ENCODE measurements around the gene ZNF423.

The ZNF423 gene

DNA sequence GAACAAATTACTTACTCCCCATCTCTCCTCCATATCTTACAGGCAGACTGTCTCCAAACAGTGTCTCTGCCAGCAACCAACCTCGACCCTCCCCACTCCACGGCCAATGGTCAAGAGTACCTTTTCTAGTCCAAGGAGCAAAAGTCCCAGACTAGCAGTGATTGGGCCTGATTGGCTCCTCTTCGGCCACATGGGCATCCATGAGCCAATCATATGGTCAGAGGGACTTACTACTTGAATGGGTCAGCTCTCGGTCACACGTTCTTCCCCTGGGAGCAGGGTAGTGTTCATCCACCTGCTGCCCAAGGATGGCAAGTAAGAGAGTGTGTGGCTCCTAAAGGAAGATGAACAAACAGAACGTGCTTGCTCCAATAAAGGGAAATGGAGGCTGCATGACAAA, 397.7 kb downstream of the ZNF423 start:
- Histone ChIP-seq H3K27me3 (ENCODE audit: insufficient read depth, low read length) (no peaks in the 10 kb centered on the region; the same call in 1 of the 2 replicates), H2AFZ (ENCODE audit: low read length) (no peak overlapping the region), H3K9me3 (ENCODE audit: low read length) (no peaks in the 10 kb centered on the region; the same call in 1 of the 2 replicates), H3K27ac (ENCODE audit: low read depth, low read length, poor library complexity, severe bottlenecking) (no peak overlapping the region), H3K4me3 (ENCODE audit: low read depth, low read length, poor library complexity, severe bottlenecking) (no peak overlapping the region), H3F3A (ENCODE audit: insufficient read depth, low read length) (no peaks in the 10 kb centered on the region), H3K79me2 (ENCODE audit: insufficient read depth, low read length) (no peaks in the 10 kb centered on the region), H3K4me1 (ENCODE audit: insufficient read depth, low read length, severe bottlenecking) (peaks cover 24% of the 10 kb centered on the region), H3K9ac (ENCODE audit: low read length) (no peak overlapping the region), H3K36me3 (ENCODE audit: insufficient read depth, low read length) (no peaks in the 10 kb centered on the region; the same call in 1 of the 2 replicates), H4K20me1 (ENCODE audit: insufficient read depth, low read length) (no peaks in the 10 kb centered on the region), H3K9me2 (ENCODE audit: low read depth, low read length) (no peaks in the 10 kb centered on the region), H3K4me2 (ENCODE audit: low read length) (no peak overlapping the region)
- TF ChIP-seq EZH2 (IDR thresholded peaks at IDR 0.05; ENCODE audit: borderline replicate concordance, low read length): no peak
- TF ChIP-seq, protein P1, sequence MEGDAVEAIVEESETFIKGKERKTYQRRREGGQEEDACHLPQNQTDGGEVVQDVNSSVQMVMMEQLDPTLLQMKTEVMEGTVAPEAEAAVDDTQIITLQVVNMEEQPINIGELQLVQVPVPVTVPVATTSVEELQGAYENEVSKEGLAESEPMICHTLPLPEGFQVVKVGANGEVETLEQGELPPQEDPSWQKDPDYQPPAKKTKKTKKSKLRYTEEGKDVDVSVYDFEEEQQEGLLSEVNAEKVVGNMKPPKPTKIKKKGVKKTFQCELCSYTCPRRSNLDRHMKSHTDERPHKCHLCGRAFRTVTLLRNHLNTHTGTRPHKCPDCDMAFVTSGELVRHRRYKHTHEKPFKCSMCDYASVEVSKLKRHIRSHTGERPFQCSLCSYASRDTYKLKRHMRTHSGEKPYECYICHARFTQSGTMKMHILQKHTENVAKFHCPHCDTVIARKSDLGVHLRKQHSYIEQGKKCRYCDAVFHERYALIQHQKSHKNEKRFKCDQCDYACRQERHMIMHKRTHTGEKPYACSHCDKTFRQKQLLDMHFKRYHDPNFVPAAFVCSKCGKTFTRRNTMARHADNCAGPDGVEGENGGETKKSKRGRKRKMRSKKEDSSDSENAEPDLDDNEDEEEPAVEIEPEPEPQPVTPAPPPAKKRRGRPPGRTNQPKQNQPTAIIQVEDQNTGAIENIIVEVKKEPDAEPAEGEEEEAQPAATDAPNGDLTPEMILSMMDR (IDR thresholded peaks at IDR 0.05; ENCODE audit: low read length): no peak

GRCh38 chr16:49457196-49457595, 398.7 kb downstream of the ZNF423 start:
- Histone ChIP-seq H3K79me2 (ENCODE audit: insufficient read depth, low read length) (no peaks in the 10 kb centered on the region), H3K4me3 (ENCODE audit: low read depth, low read length, poor library complexity, severe bottlenecking) (no peak overlapping the region), H3K4me2 (ENCODE audit: low read length) (no peak overlapping the region), H2AFZ (ENCODE audit: low read length) (no peak overlapping the region), H3K9me3 (ENCODE audit: low read length) (no peaks in the 10 kb centered on the region; the same call in 1 of the 2 replicates), H3K4me1 (ENCODE audit: insufficient read depth, low read length, severe bottlenecking) (peaks cover 14% of the 10 kb centered on the region), H3K9me2 (ENCODE audit: low read depth, low read length) (no peaks in the 10 kb centered on the region), H3K36me3 (ENCODE audit: insufficient read depth, low read length) (no peaks in the 10 kb centered on the region; the same call in 1 of the 2 replicates), H4K20me1 (ENCODE audit: insufficient read depth, low read length) (no peaks in the 10 kb centered on the region), H3F3A (ENCODE audit: insufficient read depth, low read length) (no peaks in the 10 kb centered on the region), H3K27me3 (ENCODE audit: insufficient read depth, low read length) (peaks cover 3% of the 10 kb centered on the region; the same call in 1 of the 2 replicates), H3K9ac (ENCODE audit: low read length) (no peak overlapping the region), H3K27ac (ENCODE audit: low read depth, low read length, poor library complexity, severe bottlenecking) (no peak overlapping the region)
- TF ChIP-seq, protein P1 (IDR thresholded peaks at IDR 0.05; ENCODE audit: low read length): no peak
- no peak for TF ChIP-seq EZH2 (IDR thresholded peaks at IDR 0.05; ENCODE audit: borderline replicate concordance, low read length)

- no peaks in the 10 kb centered on the region for H3K79me2 ChIP-seq (ENCODE audit: insufficient read depth, low read length)
- no peaks in the 10 kb centered on the region; the same call in 1 of the 2 replicates for H3K36me3 ChIP-seq (ENCODE audit: insufficient read depth, low read length)
- no peak for TF ChIP-seq EZH2 (IDR thresholded peaks at IDR 0.05; ENCODE audit: borderline replicate concordance, low read length)
- TF ChIP-seq, protein P1 (IDR thresholded peaks at IDR 0.05; ENCODE audit: low read length): no peak
- peaks cover 10% of the 10 kb centered on the region for H3K4me1 ChIP-seq (ENCODE audit: insufficient read depth, low read length, severe bottlenecking)
- no peaks in the 10 kb centered on the region for H3K9me2 ChIP-seq (ENCODE audit: low read depth, low read length)
- no peaks in the 10 kb centered on the region; the same call in 1 of the 2 replicates for H3K9me3 ChIP-seq (ENCODE audit: low read length)
- H4K20me1 ChIP-seq (ENCODE audit: insufficient read depth, low read length): no peaks in the 10 kb centered on the region
- no peaks in the 10 kb centered on the region for H3F3A ChIP-seq (ENCODE audit: insufficient read depth, low read length)
- H3K4me2 ChIP-seq (ENCODE audit: low read length): no peak overlapping the region
- no peak overlapping the region for H2AFZ ChIP-seq (ENCODE audit: low read length)
- no peak overlapping the region for H3K9ac ChIP-seq (ENCODE audit: low read length)
- H3K4me3 ChIP-seq (ENCODE audit: low read depth, low read length, poor library complexity, severe bottlenecking): no peak overlapping the region
- peaks cover 3% of the 10 kb centered on the region; the same call in 1 of the 2 replicates for H3K27me3 ChIP-seq (ENCODE audit: insufficient read depth, low read length)
- no peak overlapping the region for H3K27ac ChIP-seq (ENCODE audit: low read depth, low read length, poor library complexity, severe bottlenecking)
These were observed 399.1 kb downstream of the ZNF423 start for GRCh38 chr16:49456763-49457162.
